Measurements from ENCODE around the gene LAMC3.
"Not testable (repeated sequence)": the region's sequence is repeated elsewhere in the genome, so short reads cannot be mapped to it uniquely, and the experiment has no call there.

Gene LAMC3

GRCh38 chr9:131024978-131025868 lies 16.2 kb downstream of the LAMC3 start:
- no peak for DNase-seq (ENCODE audit: low read depth, low spot score)
- H3K4me3 ChIP-seq (ENCODE audit: low read length), result no peak overlapping the region

GRCh38 chr9:131025953-131026858 lies 17.2 kb downstream of the LAMC3 start:
- DNase-seq (ENCODE audit: low read depth, low spot score), result no peak
- H3K4me3 ChIP-seq (ENCODE audit: low read length), result no peak overlapping the region

GRCh38 chr9:131027048-131027871 lies 18.3 kb downstream of the LAMC3 start:
- DNase-seq (ENCODE audit: low read depth, low spot score), result no peak
- H3K4me3 ChIP-seq (ENCODE audit: low read length), result no peak overlapping the region

DNA sequence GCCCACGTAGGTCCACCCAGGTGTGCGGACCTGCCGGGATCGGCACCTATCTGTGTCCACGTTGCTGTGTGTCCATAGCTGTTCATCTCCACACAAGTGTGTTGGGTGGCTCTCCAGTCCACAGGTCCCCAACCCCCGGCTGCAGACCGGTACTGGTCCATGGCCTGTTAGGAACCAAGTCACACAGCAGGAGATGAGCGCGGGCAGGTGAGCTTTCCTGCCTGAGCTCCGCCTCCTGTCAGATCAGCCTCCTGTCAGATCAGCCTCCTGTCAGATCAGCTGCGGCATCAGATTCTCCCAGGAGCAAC lies 18.9 kb downstream of the LAMC3 start:
- H3K4me3 ChIP-seq (ENCODE audit: low read length), result no peak overlapping the region
- DNase-seq (ENCODE audit: low read depth, low spot score), result no peak

- H3K4me3 ChIP-seq (ENCODE audit: low read length), result no peak overlapping the region
- DNase-seq (ENCODE audit: low read depth, low spot score), result no peak
Measured at GRCh38 chr9:131028221-131028884, 19.4 kb downstream of the LAMC3 start.

DNA sequence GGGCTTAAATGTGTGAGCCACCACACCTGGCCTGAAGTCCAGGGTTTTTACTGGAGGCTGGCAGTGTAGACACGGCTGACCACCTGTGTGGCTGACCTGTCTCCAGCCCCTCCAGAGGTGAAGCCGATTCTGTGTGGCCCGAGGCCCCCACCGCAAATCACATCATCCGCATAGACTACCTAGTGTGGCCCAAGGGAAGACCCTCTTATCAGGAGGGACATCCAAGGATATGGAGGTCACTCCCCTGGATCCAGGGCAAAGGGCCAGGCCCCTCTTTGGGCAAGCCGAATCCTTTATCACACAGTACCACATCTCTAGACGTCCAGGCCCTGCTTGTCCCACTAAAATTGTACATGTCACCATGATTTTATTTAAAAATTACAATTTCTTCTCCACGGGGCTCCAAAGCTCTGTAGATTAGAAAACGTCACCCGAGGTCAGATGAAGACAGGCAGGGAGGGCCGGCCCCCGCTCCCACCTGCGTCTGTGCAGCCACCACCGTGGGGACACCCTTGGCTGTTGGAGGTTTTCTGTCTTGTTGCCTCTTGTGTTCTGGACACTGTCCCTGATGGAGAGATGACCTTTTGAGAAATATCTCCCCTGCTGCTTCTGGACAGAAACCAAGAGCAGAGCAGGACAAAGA lies 20.1 kb downstream of the LAMC3 start:
- no peak overlapping the region for H3K4me3 ChIP-seq (ENCODE audit: low read length)
- DNase-seq (ENCODE audit: low read depth, low spot score), result no peak

DNA sequence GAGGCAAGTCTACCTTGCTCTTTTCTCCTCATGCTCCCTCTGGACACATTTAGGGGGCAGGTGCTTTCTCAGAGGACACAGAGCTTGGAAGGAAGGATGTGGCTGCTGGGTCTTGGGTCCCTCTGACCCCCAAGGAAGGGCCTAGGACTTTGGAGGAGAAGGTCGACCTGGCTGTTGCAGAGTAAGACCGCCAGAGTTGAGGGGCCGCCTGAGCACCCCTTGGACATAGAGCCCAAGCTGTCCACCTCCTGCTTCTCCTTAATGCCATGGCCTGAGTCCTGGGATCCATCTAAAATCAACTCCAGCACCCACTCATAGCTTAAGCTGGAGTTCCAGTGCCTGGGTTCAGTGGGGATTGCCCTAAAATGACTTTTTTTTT lies 20.6 kb downstream of the LAMC3 start:
- no peak overlapping the region for H3K4me3 ChIP-seq (ENCODE audit: low read length)
- no peak for DNase-seq (ENCODE audit: low read depth, low spot score)

- H3K4me3 ChIP-seq (ENCODE audit: low read length), result no peak overlapping the region
- DNase-seq (ENCODE audit: low read depth, low spot score), result no peak
Measured at GRCh38 chr9:131030239-131031004, 21.4 kb downstream of the LAMC3 start.

- H3K4me3 ChIP-seq (ENCODE audit: low read length), result no peak overlapping the region
- DNase-seq (ENCODE audit: low read depth, low spot score), result no peak
Measured at GRCh38 chr9:131031005-131031641, 22.1 kb downstream of the LAMC3 start.

DNA sequence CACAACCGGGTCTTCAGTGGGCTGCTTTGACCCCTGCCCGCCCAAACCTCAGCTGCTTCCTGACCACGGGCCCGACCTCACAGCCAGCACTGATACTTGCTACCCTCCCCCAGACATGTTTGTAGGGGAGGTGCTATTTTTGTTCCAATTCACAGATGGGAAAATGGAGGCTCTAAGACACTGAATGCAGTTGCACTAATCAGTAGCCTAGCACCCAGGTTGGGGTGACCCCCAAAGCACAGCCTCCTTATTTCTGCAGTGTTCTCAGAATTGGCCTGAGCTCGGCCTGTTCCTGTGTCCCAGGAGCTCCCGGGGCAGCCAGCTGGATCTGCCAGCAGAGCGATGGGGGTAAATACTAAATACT lies 22.6 kb downstream of the LAMC3 start:
- H3K4me3 ChIP-seq (ENCODE audit: low read length), result no peak overlapping the region
- DNase-seq (ENCODE audit: low read depth, low spot score), result no peak

- H3K4me3 ChIP-seq (ENCODE audit: low read length), result no peak overlapping the region
- DNase-seq (ENCODE audit: low read depth, low spot score), result no peak
Measured at GRCh38 chr9:131032384-131032783, 23.4 kb downstream of the LAMC3 start.

- no peak for DNase-seq (ENCODE audit: low read depth, low spot score)
- H3K4me3 ChIP-seq (ENCODE audit: low read length), result no peak overlapping the region
Measured at GRCh38 chr9:131033269-131034224, 24.6 kb downstream of the LAMC3 start.

- H3K4me3 ChIP-seq (ENCODE audit: low read length), result no peak overlapping the region
- DNase-seq (ENCODE audit: low read depth, low spot score), result no peak
Measured at GRCh38 chr9:131034268-131034667, 25.3 kb downstream of the LAMC3 start.

GRCh38 chr9:131034749-131035148 lies 25.8 kb downstream of the LAMC3 start:
- not testable (repeated sequence) for DNase-seq (ENCODE audit: low read depth, low spot score); H3K4me3 ChIP-seq (ENCODE audit: low read length)

DNA sequence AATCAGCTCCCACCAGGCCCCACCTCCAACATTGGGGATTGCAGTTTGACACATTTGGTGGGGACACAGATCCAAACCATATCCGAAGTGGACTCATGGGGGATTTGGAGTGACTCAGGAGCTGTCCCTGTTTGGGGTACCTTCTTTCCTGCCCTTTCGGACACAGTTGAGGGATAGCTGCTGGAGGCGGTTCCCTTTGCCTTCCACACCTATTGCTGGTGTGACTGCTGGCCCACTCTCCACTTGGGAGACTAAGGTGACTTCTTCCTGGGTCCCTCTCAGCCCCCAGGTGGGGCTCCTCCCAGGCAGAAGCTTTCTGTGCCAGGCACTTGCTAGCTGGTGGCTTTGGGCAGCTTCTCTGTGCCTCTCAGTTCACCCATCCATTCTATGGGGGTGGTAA lies 26.6 kb downstream of the LAMC3 start:
- DNase-seq (ENCODE audit: low read depth, low spot score), result no peak
- H3K4me3 ChIP-seq (ENCODE audit: low read length), result no peak overlapping the region

DNA sequence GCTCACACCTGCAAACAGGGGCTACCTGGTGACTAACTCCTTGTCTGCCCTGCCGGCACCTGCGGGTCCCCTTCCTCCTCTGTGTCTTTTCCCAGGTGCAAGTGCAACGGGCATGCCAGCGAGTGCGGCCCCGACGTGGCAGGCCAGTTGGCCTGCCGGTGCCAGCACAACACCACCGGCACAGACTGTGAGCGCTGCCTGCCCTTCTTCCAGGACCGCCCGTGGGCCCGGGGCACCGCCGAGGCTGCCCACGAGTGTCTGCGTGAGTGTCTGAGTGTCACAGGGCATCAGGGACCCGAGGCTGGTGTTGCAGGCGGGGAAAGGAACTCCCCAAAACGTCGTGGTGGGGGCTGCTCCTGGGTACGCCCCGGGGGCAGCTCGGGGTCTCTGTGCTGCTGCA lies 27.1 kb downstream of the LAMC3 start:
- H3K4me3 ChIP-seq (ENCODE audit: low read length), result no peak overlapping the region
- no peak for DNase-seq (ENCODE audit: low read depth, low spot score)
